ENCODE data around the gene ARHGEF28. TPM values are rescaled to one million over a fixed set of nuclear protein-coding genes. Genes with fewer than 3 reads are reported as not detected.

ARHGEF28 gene
- total RNA-seq, 6 donors from 2014 or later = 14.4 to 47.1 (median 24.4) TPM

DNA sequence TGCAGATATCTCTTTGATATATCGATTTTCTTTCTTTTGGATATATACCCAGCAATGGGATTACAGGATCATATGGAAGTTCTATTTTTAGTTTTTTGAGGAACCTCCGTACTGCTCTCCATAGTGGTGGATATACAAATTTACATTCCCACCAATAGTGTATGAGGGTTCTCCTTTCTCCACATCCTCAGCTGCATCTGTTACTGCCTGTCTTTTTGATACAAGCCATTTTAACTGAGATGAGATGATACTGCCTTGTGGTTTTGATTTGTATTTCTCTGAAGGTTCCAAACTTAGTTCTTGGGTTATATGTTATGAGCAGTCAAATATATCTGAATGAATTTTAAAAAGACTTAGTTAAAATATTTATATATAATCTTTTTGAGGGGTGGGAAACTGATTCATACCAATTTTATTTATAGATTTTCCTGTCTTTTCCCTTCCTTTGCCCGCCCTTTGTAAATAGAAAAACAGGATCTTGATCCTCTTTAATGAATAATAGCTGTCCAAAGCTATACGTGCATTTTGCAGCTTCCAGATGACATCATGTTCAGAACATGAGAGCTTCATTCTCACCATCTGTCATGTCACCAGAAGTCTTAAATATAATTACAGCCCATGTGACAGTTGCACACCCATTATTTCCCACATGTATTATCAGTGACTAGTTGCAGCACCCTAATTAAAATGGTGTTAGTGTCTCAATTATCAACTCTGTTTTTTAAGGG is 6.2 kb upstream of the ARHGEF28 start:
- Histone ChIP-seq H3K27ac (no peak overlapping the region), H3K36me3 (no peaks in the 10 kb centered on the region), H3K4me1 (no peaks in the 10 kb centered on the region), H3K4me3 (no peak overlapping the region), H3K9me3 (no peaks in the 10 kb centered on the region), H3K27me3 (no peaks in the 10 kb centered on the region)
- ATAC-seq (ENCODE audit: low FRiP score in 2 of 2) (no peak), DNase-seq (no peak)
- 64 to 71% methylated on average over 4 of the region's 4 CpGs for WGBS, 2 donors
- TF ChIP-seq, protein P1, sequence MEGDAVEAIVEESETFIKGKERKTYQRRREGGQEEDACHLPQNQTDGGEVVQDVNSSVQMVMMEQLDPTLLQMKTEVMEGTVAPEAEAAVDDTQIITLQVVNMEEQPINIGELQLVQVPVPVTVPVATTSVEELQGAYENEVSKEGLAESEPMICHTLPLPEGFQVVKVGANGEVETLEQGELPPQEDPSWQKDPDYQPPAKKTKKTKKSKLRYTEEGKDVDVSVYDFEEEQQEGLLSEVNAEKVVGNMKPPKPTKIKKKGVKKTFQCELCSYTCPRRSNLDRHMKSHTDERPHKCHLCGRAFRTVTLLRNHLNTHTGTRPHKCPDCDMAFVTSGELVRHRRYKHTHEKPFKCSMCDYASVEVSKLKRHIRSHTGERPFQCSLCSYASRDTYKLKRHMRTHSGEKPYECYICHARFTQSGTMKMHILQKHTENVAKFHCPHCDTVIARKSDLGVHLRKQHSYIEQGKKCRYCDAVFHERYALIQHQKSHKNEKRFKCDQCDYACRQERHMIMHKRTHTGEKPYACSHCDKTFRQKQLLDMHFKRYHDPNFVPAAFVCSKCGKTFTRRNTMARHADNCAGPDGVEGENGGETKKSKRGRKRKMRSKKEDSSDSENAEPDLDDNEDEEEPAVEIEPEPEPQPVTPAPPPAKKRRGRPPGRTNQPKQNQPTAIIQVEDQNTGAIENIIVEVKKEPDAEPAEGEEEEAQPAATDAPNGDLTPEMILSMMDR (IDR thresholded peaks at IDR 0.05) = no peak
- TF ChIP-seq EP300 (IDR thresholded peaks at IDR 0.05) (no peak), POLR2AphosphoS5 (IDR thresholded peaks at IDR 0.05) (no peak), POLR2A (IDR thresholded peaks at IDR 0.05) (no peak)

DNA sequence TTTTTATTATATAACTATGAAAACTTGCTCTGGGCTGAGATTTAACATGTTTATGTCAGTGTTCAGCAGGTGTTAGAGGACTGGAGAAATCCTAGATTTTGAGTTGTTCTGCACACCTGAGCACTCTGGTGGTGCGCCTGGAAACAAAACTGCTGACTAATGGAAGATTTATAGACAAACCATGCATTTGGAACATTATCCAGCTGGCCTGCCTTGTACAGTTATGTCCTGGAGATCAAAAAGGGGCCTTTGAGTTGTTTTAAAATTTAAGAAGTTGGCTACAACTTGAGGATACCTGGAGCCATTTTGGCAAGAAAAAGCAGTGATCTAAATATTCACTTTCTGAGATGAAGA is 5.7 kb upstream of the ARHGEF28 start:
- Histone ChIP-seq H3K9me3 (no peaks in the 10 kb centered on the region), H3K27ac (no peak overlapping the region), H3K27me3 (no peaks in the 10 kb centered on the region), H3K36me3 (no peaks in the 10 kb centered on the region), H3K4me1 (peaks cover 0 to 5% (median under 1%) of the 10 kb centered on the region in 4 donors), H3K4me3 (no peak overlapping the region)
- 79 to 100% methylated on average over 1 of the region's 1 CpG for WGBS, 2 donors
- ATAC-seq (ENCODE audit: low FRiP score in 2 of 2) (no peak), DNase-seq (no peak)
- TF ChIP-seq POLR2A (IDR thresholded peaks at IDR 0.05) = no peak

DNA sequence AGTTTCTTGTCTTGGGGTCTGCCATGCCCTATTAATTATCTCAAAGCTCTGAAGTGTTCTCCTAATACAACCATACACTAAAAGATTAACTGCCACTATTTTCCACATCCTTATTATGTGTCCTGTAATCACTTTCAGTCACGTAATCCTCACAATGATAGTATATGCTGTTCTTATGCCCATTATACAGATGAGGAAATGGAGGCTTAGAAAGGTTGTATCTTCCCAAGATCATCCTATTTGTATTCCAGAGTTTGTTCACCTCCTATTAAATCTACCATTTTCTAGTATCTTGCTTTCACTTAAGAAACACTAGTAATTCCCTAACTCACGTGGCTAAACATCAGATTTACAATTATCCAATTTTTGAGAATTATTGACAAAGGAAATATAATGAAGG is 2.9 kb upstream of the ARHGEF28 start:
- DNase-seq (no peak), ATAC-seq (ENCODE audit: low FRiP score in 2 of 2) (no peak)
- Histone ChIP-seq H3K9me3 (no peaks in the 10 kb centered on the region), H3K4me1 (peaks cover 0 to 19% (median 10%) of the 10 kb centered on the region in 4 donors), H3K27me3 (no peaks in the 10 kb centered on the region), H3K4me3 (no peak overlapping the region), H3K36me3 (no peaks in the 10 kb centered on the region), H3K27ac (no peak overlapping the region)
- 92 to 95% methylated on average over 2 of the region's 2 CpGs for WGBS, 2 donors
- TF ChIP-seq, protein P1 (IDR thresholded peaks at IDR 0.05) = no peak
- TF ChIP-seq EP300 (IDR thresholded peaks at IDR 0.05) = no peak
- no peak for TF ChIP-seq POLR2A (IDR thresholded peaks at IDR 0.05)
- TF ChIP-seq POLR2AphosphoS5 (IDR thresholded peaks at IDR 0.05) = no peak

DNA sequence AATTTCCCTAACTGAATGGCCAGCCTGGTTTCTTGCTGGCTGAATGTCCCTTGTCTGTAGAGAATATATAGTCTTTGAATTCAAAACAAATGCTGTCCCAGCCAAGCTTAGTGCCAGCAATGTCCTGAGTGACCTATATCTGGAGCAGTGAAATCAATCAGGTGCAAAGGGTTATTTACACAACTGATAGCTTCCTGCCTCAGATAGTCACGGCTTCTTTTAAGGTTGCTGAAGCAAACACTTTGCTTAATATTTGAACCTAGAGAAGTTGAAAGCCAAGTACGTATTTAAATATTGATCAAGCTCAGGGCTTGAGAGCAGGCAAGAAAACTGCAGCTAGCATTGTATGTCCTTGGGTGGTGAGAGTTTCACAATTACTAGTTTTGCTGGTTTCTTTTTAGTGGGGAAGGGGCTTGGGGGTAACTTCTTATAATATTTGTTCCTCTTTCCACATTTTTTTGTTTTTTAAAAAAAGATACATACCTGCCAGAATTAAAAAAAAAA is 2.0 kb upstream of the ARHGEF28 start:
- no peak for TF ChIP-seq POLR2AphosphoS5 (IDR thresholded peaks at IDR 0.05)
- no peak for TF ChIP-seq POLR2A (IDR thresholded peaks at IDR 0.05)
- TF ChIP-seq EP300 (IDR thresholded peaks at IDR 0.05) = no peak
- TF ChIP-seq, protein P1 (IDR thresholded peaks at IDR 0.05) = no peak
- 48 to 55% methylated on average over 2 of the region's 2 CpGs for WGBS, 2 donors
- Histone ChIP-seq H3K4me1 (peaks cover 0 to 19% (median 10%) of the 10 kb centered on the region in 4 donors), H3K9me3 (no peaks in the 10 kb centered on the region), H3K36me3 (no peaks in the 10 kb centered on the region), H3K27ac (no peak overlapping the region), H3K4me3 (no peak overlapping the region), H3K27me3 (no peaks in the 10 kb centered on the region)
- DNase-seq (no peak), ATAC-seq (ENCODE audit: low FRiP score in 2 of 2) (no peak)

DNA sequence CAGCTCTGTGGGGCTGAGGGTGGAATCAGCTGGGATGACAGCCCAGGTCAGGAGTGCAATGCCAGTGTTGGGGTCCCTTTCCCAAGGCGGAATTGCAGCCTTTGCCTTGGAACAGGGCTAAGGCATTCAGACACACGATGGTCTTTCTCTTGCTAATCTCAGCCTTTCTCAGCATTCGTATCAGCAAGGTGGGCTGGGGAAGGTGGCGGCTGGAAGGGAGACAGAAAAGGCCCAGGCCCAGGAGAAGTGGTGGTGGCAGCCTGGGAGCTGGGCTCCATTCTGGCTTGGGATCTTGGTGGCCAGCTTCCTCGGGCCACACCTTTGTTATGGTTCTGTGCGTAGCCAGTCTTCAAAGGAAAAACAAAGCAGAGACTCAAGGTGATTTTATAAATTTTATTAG is 1.1 kb upstream of the ARHGEF28 start:
- ATAC-seq (ENCODE audit: low FRiP score in 2 of 2) = no peak
- peaks cover 0 to 19% (median 10%) of the 10 kb centered on the region in 4 donors for H3K4me1 ChIP-seq
- no peaks in the 10 kb centered on the region for H3K9me3 ChIP-seq
- WGBS, 2 donors = 88 to 94% methylated on average over 6 of the region's 6 CpGs
- no peak for DNase-seq
- H3K27me3 ChIP-seq = no peaks in the 10 kb centered on the region
- TF ChIP-seq POLR2A (IDR thresholded peaks at IDR 0.05) = no peak
- no peak for TF ChIP-seq POLR2AphosphoS5 (IDR thresholded peaks at IDR 0.05)
- TF ChIP-seq, protein P1 (IDR thresholded peaks at IDR 0.05) = no peak
- TF ChIP-seq EP300 (IDR thresholded peaks at IDR 0.05) = no peak
- peak overlapping the region in 1 of 4 donors; percentile 69 for H3K27ac ChIP-seq
- H3K4me3 ChIP-seq = no peak overlapping the region
- H3K36me3 ChIP-seq = no peaks in the 10 kb centered on the region

Measured in upper lobe of left lung (tissue), 6 donors.